GM20431 (cell line): ENCODE data around the gene LAPTM5.

Experiments
- in situ Hi-C: fragments of 300-500 bp; cut with MseI, MboI; formaldehyde crosslinking; loops from one replicate; pipeline ENCODE4 v1.15.0; 2020; ENCODE audit warnings: low sequenced_read_pairs; ENCODE audit not compliant: unreplicated experiment

Gene LAPTM5

DNA sequence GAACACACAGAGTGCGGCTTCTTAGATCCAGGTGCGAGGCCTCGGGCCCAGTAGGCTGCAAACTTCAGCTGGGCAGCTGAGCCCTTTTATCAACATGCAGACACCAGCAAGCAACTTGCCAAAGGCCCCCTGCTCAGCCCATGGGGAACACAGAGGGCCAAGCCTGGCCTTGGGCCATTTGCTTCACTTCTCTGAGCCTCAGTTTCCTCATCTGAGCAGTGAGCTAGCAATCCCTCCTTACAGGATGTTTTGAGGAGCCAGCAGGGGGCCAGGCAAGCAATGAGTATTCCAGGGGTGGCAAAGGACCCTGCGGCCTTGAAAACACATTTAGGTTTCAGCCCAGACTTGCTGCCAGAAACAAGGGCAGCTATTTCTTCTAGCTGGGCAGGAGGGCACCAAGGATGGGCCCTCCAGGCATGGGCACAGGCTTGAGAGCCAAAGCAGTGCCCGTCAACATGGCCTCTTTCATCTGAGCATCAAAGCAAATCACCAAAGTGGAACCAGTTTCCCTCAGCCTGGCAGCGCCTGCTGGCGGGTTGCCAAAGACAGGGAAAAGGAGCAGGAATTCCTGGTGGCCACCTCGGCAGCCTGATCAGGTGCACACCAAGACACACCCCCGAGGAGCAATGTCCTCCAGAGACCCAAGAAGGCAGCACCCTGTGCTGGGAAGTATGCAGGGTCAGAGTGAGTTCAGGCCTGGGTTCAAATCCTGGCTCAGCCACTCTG lies 35.6 kb downstream of the LAPTM5 start:
- in situ Hi-C loops = loop anchor here (5.0 to 10.0 kb wide), 2 partner anchors 65 to 193 kb away; no protein-coding TSS in a partner anchor

DNA sequence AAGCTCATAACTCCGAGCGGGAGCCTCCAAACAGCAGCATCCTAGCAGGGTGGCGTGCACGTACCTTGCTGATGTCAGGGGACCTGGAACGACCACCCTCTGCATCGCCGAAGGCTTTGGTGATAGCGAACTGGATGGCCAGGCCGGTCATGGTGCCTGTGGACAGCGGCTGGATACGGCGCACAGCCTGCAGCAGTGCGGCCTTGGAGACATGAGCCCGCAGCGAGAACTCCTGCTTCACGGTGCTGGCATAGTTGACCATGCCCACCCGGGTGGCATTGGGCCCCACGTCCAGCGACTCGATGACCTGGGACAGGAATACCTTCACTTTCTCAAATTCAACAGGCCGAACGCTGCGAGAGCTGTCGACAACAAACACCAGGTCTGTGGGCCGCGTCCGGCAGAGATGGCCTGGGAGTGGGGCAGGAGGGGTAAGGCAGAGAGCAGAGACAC lies 36.2 kb downstream of the LAPTM5 start:
- in situ Hi-C loops = loop anchor here (5.0 to 10.0 kb wide), 2 partner anchors 66 to 193 kb away; no protein-coding TSS in a partner anchor

DNA sequence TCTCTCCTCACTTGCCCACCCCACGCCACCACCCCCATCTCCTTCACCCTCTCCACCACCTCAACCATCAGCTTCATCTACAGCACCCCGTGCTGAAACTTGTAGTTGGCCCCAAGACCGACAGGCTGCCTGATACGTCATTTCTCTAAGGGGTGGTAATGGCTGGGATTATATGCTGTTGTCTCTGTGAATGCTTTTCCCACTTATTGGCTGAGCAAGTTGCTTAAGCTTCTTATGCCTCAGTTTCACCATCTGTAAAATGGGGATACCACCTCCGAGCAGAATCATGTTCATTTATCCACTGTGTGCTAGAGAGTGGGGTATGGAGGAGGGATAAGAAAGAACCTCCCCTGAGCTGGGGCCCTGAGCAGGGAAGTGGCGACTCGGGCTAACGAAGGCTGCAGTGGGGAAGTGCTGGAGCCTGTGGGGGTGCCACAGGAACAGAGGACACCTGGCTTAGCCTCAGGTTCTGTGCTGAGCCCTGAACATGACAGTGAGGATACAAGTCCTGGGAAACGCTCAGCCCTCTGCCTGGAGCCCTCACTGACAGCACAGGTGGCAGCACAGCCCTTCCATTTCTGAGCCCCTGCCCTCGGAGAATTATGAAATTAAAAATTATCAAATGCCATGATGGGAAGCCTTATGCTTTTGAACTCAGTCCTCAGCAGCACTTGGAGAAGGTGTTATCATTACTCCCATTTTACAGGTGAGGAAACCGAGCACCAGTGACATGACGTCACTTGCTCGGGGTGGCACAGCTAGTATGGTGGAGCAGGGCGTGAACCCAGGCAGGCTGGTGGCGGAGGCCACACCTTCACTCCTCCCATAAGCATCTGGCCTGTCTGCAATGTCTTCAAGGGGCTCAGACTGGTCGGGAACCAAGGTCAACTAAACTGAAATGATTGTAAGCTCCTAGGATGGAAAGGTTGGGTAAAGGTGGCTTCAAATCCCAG lies 37.0 kb downstream of the LAPTM5 start:
- in situ Hi-C loops = loop anchor here (5.0 to 10.0 kb wide), 2 partner anchors 67 to 194 kb away; no protein-coding TSS in a partner anchor

DNA sequence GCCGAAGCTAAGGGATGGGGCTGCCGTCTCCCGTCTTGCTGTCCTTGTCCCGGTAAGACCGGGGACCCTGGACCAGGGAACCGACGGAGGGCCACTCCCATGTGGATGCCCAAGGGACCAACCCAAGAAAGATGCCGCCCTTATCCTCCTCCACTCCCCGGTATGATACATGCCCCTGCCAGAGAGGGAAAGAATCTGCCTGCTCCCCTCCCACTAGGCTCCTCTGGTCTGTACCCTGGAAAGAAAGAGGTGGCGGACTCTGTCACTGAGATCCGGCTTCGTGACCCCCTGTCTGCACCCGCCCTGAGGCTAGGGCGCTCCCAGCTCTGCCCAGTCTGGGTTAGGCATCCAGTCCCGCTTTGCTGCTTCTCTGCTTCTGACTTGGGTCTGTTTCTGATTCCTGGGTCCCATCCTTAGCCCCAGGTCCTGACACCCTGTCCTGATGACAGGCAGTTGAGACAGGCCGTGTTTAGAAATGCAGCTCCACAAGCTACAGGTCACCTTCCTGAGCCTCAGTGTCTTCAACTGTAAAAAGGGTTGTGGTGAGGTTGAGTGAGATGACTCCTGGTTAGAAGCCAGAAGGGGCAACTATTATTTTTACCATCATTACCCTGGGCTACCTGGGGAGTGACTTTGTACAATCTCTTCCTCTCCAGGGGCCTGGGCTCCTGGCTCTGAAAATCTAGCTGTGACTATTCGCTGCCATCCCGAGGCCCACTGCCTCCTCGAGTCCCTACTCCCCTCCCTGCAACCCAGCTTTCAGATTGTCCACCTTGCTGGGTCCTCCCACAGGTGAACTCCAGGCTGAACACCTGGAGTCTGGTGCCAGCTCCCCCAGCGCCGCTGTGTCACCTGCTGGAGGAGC lies 37.9 kb downstream of the LAPTM5 start:
- in situ Hi-C loops = loop anchor here (5.0 to 10.0 kb wide), 2 partner anchors 68 to 195 kb away; no protein-coding TSS in a partner anchor

DNA sequence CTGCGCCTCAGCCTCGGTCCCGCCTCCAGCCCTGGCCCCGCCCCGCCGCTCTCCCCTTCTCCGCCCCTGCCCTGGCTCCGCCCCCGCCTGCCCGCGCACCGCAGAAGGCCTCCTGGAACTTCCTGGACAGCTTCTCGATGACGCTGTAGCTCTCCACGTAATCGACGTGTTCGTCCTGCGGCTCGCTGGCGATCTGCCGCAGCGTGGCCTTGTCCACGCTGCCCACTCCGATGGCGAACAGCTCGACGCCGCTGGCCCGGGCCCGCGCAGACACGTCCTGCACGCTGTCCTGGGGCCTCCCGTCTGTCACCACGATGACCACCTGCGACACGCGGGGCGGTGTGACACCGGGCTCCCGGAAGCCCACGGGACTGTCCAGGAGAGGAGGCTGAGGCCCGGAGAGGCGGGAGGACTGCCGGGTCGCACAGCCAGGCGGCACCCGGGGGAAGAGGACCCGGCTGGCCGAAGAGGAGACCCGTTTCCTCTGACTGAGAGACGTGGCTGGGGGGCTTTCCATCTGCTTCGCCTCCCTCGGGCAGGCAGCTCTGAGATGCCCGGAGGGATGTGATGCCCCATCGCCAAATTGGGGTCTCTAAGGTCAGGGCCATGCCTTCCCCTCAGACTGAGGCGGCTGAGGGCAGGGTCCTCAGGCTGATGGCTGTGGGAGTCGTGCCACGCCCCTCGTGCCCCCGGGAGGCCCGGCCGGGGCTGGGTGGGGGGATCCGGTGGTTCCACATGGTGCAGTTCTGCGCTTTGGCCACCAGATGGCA lies 38.8 kb downstream of the LAPTM5 start:
- in situ Hi-C loops = no loop called here

DNA sequence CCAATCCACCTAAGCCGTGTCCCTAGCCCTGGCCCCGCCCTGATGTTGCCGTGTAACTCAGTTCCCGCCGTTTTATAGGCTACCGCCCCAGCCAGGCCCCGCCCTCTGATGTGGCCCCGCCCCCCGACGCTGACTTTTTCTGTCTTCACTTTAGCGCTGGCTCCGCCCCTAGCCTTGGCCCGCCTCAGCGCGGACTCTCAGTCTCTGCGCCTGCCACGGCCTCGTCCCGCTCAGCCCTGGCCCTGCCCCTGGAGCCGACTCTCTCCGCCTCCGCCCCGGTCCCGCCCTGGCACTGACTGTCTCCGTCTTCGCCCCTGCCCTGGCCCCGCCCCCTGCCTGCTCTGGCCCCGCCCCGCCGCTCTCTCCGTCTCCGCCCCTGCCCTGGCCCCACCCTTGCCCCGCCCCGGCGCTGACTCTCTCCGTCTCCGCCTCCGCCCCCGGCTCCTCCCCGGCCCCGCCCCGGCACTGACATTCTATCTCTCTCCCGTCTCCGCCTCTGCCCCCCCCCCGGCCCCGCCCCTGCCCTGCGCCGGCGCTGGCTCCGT lies 39.4 kb downstream of the LAPTM5 start:
- in situ Hi-C loops = no loop called here

DNA sequence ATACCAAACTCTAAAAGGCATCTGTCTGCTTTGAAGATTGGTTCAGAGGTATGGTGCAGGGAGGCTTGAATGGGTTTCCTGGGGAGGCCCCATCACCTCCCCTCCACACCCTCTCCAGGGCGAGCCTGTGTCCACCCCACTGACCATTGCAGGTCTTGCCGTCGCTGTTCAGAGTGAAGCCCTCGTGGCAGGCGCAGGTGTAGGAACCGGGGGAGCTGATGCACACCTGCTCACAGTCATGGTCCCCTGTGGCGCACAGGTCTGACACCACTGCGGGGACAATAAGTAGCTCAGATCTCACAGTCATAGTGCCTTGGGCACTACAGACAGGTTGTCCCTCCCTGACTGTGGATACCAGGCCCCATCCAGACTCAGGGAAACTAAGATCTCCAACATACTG lies 40.9 kb downstream of the LAPTM5 start:
- in situ Hi-C loops = no loop called here

DNA sequence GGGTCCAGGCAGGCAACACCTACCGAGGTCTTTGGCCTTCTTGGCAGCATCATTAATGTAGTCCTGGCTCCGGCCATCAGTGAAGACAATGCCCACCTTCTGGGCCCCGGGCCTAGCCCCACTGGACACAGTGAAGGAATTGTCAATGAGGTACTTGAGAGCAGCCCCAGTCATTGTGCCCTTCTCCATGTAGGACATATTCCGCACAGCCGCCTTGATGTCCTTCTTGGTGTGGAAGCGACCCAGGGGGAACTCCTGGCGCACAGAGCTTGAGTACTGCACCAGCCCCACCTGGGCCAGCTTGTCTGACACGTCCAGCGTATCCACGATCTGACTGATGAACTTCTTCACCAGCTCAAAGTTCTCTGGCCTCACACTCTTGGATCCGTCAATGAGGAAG lies 41.7 kb downstream of the LAPTM5 start:
- in situ Hi-C loops = no loop called here

DNA sequence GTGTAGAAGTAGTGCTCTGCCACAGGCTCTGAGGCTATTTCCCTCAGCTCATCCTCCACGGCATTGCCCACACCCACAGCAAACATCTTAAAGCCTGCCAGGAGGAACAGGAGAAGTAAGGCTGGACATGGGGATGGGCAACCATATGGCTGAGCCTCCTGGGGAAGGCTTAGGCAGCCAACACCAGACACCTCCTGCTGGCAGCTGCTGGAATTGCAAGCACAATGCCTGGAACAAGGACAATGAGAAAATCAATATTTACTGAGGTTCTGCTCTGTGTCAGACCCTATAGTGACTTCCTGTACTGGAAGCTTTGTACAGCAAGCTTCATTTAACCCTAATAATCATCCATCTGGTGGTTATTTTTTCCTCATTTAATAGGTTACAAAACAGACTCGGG lies 42.4 kb downstream of the LAPTM5 start:
- in situ Hi-C loops = no loop called here

DNA sequence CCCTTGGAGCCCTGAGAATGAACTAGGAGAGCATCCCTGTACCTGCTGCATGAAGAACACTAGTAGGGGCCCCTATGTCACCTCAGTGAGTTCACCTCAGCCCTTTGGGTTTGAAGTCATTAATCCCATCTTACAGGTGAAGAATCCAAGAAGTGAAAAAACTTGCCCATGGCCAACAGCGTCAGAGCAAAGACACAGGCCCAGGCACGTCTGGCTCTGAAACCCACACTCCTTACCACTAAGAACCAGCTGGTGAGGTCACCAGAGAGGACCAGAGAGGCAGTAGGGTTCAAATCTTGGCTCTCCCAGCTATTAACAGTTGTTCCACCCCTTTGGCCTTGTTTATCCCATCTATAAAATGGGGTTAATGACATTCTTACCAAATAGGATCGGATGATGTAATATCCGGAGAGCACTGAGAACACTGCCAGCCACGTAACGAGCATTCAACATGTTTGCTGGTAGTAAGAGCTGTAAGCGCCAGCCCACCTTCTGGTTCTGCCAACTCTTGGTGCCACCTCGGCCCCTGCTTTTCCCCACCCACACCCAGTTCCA lies 43.0 kb downstream of the LAPTM5 start:
- in situ Hi-C loops = no loop called here

DNA sequence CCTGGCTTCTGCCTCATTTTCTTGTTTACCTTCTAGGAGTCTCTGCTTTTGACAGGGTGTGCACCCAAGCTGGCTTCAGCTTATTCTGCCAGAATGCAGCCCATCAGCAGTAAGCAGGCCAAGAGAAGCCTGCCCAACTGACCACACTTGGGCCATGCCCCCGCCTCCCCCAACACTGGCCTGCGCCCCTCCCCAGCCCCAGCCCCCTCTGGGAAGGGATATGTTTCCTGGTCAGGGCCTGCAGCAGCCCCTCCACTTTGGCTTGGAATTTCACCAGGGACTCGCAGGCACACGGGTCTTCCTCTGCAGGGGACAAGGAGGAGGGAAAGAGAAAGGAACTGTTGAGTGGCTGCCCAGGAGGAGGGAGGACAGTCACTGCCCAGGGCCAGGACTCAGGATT lies 43.5 kb downstream of the LAPTM5 start:
- in situ Hi-C loops = no loop called here

DNA sequence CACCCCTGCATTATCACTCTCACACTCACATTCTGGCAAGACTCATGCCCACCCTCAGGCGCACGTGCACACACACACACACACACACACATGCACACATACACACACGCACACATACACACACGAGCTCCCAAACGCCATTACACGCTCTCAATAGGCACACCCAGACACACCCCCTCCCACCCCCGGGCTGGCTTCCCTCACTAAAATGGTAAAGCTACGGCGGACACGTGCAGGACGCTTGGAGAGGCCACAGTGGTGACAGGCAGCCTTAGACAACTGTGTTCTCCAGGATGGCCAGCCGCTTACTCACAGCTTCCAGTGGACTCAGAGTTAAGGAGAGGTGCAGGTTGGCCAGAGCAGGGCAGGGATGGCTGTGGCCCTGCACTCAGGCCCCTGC lies 44.3 kb downstream of the LAPTM5 start:
- in situ Hi-C loops = no loop called here

DNA sequence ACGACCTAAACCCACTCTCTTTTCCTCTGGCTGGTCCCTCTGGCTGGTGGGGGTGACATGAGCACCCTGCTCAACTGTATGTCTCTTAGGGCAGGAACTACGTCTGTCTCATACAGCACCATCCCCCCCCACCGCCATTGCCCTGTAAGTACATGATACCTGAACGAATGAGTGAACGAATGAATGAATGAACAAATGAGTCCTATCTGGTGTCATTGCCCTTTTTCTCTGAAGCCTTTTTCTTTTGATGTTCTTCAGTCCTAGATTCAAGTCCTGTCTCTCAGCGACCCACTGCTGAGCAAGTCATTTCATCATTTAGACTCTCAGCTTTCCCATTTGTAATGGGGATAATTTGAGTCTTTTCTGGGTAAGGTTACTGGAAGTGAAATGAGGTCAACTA lies 45.0 kb downstream of the LAPTM5 start:
- in situ Hi-C loops = no loop called here

DNA sequence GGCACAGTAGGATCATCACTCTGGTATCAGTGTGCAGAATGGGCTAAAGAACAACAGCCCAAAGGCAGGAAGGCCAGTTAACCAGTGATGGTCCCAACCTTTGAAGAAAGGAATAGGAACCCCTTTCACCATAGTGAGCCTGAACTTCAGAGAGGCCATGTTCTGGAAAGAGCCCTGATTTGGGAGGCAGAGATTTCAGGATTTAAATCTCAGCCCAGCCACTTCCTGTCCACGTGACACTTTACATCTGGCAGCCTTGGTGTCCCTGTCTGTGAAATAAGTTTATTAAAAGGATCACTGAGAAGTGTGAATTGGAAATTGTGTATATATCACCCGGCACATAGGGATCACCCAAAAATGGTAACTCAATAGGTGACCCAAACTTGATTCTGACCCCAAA lies 47.2 kb downstream of the LAPTM5 start:
- in situ Hi-C loops = no loop called here

DNA sequence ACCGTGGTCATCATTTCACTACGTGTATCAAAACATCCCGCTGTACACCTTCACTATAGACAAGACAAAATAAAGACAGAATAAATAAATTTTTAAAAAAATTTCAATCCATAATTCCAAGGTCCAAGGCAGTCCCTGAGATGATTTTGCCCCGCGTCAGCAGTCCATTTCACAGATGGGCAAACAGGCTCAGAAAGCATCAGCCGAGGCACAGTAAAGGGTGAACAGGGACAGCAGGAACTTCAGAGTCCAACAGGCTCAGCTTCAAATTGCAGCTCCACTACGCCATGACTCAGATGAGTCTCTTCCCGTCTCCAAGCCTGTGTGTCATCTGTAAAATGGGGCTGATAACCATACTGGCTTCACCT lies 49.2 kb downstream of the LAPTM5 start:
- in situ Hi-C loops = loop anchor here (10.0 kb wide), 1 partner anchor 1464 kb away; no protein-coding TSS in a partner anchor

DNA sequence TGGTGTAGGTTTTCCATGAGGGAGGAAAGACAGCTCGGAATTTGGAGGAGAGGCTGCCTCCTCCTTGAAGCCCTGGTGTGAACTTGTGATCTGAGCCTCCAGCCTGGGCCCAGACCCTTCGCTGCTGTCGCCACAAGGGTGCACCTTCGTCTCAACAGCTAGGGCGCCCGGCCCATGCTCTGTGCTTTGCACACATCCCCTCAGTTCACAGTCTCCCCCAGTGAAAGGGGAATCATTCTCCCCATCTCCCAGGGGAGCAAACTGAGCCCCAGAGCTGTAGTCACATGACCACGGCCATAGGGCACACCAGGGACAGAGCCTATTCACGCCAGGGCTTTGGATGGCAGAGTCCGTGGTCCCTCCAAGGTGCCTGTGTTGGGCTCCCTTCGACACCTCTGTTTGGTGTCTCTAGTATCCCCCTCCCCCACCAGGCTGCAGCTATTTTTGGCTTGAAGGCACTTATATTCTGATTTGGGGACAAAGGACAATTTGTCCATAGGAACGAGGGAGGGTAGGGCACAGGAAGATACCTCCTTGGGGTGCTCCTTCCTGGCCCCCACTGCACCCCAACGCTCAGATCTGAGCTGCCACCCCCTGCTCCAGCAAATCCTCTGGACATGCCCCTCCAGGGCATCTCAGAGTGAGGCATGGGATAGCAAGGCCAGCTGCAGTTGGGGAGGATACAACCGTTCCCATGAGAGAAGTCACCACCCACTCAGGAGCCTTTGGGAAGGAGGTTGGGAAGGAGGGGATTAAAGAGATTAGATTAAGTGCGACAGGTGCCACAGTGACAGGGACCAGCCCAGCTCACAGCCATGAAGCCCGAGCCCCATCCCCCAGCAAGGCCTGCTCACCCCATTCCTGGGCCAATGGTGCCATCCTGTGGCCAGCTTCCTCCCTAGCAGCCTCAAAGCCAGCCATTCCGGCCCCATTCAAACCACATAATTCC lies 49.9 kb downstream of the LAPTM5 start:
- in situ Hi-C loops = loop anchor here (10.0 kb wide), 1 partner anchor 1463 kb away; no protein-coding TSS in a partner anchor

DNA sequence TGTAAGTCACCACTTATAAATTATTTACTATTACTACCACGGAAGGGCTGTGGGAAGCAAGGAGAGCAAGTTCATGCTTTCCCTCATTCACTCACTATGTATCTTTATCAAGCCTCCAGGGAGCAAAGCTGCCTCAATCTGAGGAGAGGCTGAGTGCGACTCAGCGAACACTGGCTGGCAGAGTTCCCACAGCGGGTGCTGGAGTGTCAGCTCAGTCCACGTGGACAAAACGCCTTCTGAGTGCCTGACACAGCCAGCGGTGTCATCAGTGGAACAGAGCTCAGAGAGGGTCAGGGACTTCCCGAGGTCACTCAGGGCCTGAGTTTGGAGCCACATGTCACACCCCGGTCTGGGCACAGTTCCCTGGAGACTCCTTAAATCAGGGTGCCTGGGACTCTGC lies 51.0 kb downstream of the LAPTM5 start:
- in situ Hi-C loops = loop anchor here (10.0 kb wide), 1 partner anchor 1462 kb away; no protein-coding TSS in a partner anchor
